HL-60 (cell line): ENCODE measurements around the gene TTC28.
"Not testable (repeated sequence)": the region's sequence is repeated elsewhere in the genome, so short reads cannot be mapped to it uniquely, and the experiment has no call there.

ENCODE experiments used
- DNase-seq, 2 experiments: peaks; one replicate each; pipeline ENCODE4 v3.0.0-alpha.2; 2010 to 2020; ENCODE audit warnings: low read depth in 1 of 2, low spot score in 1 of 2
- H3K27ac ChIP-seq: fragments of 250-450 bp; sonication (Bioruptor Pico); replicated peaks from 2 replicates; pipeline ENCODE4 v1.5.1; 2020; ENCODE audit warnings: mild to moderate bottlenecking, moderate library complexity
- H3K27me3 ChIP-seq: fragments of 250-450 bp; sonication (Bioruptor Pico); 2 replicates; pipeline ENCODE4 v1.5.1; 2021; ENCODE audit warnings: mild to moderate bottlenecking, moderate library complexity; ENCODE audit not compliant: insufficient read depth, poor library complexity, severe bottlenecking
- H3K4me3 ChIP-seq: replicated peaks from 2 replicates; pipeline ENCODE4 v1.5.1; 2011; ENCODE audit warnings: mild to moderate bottlenecking, control low read depth, low read length; ENCODE audit not compliant: insufficient read depth
- GABPA ChIP-seq: IDR thresholded peaks from 2 replicates; pipeline ENCODE4 v1.6.1; 2012; ENCODE audit warnings: low read depth
- POLR2AphosphoS5 ChIP-seq: IDR thresholded peaks from 2 replicates; pipeline ENCODE4 v1.6.1; 2012; ENCODE audit warnings: low read depth
- REST ChIP-seq: IDR thresholded peaks from 2 replicates; pipeline ENCODE4 v1.6.1; 2012; ENCODE audit warnings: low read depth; ENCODE audit not compliant: insufficient replicate concordance
- SPI1 ChIP-seq: IDR thresholded peaks from 2 replicates; pipeline ENCODE4 v1.6.1; 2012; ENCODE audit warnings: low read depth, mild to moderate bottlenecking, borderline replicate concordance
- TF ChIP-seq, protein P1 (sequence below): IDR thresholded peaks from one replicate; pipeline ENCODE4 v1.5.1; 2011; ENCODE audit warnings: low read length, control low read depth, inconsistent platforms; ENCODE audit not compliant: insufficient read depth

The TTC28 gene

GRCh38 chr22:28557184-28557583, 122.5 kb downstream of the TTC28 start:
- H3K27ac ChIP-seq: no peak overlapping the region
- DNase-seq: no peak
- no peaks in the 10 kb centered on the region for H3K27me3 ChIP-seq
- TF ChIP-seq REST (no peak), POLR2AphosphoS5 (no peak), SPI1 (no peak), GABPA (no peak)
- TF ChIP-seq, protein P1, sequence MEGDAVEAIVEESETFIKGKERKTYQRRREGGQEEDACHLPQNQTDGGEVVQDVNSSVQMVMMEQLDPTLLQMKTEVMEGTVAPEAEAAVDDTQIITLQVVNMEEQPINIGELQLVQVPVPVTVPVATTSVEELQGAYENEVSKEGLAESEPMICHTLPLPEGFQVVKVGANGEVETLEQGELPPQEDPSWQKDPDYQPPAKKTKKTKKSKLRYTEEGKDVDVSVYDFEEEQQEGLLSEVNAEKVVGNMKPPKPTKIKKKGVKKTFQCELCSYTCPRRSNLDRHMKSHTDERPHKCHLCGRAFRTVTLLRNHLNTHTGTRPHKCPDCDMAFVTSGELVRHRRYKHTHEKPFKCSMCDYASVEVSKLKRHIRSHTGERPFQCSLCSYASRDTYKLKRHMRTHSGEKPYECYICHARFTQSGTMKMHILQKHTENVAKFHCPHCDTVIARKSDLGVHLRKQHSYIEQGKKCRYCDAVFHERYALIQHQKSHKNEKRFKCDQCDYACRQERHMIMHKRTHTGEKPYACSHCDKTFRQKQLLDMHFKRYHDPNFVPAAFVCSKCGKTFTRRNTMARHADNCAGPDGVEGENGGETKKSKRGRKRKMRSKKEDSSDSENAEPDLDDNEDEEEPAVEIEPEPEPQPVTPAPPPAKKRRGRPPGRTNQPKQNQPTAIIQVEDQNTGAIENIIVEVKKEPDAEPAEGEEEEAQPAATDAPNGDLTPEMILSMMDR: no peak
- no peak overlapping the region for H3K4me3 ChIP-seq

DNA sequence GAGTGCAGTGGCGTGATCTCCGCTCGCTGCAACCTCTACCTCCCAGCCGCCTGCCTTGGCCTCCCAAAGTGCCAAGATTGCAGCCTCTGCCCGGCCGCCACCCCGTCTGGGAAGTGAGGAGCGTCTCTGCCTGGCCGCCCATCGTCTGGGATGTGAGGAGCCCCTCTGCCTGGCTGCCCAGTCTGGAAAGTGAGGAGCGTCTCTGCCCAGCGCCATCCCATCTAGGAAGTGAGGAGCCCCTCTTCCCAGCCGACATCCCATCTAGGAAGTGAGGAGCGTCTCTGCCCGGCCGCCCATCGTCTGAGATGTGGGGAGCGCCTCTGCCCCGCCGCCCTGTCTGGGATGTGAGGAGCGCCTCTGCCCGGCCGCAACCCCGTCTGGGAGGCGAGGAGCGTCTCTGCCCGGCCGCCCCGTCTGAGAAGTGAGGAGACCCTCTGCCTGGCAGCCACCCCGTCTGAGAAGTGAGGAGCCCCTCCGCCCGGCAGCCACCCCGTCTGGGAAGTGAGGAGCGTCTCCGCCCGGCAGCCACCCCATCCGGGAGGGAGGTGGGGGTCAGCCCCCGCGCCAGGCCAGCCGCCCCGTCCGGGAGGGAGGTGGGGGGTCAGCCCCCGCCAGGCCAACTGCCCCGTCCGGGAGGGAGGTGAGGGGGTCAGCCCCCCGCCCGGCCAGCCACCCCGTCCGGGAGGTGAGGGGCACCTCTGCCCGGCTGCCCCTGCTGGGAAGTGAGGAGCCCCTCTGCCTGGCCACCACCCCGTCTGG, 126.4 kb downstream of the TTC28 start:
- H3K4me3 ChIP-seq, H3K27ac ChIP-seq, DNase-seq, H3K27me3 ChIP-seq: not testable (repeated sequence)

DNA sequence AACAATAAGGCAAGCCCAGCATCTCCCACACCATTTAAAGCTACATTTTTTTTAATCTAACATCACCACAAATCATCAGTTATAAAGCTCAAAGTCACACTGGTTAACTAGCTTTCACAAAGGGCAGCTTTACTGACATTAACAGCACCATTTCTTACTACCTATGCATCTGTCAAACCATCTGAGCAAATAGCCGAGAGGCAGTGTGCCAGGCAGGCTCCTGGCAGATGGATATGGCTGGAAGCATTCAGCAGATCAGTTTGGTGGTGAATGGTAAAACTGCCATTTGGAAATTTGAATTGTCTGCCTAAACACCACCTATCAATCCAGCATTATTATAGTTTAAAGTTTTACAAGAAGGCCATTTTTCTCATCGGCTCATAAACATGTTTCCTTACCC, 131.2 kb downstream of the TTC28 start:
- no peak overlapping the region for H3K4me3 ChIP-seq
- H3K27ac ChIP-seq: no peak overlapping the region
- no peaks in the 10 kb centered on the region for H3K27me3 ChIP-seq
- DNase-seq: no peak
- TF ChIP-seq GABPA (no peak), SPI1 (no peak), REST (no peak), POLR2AphosphoS5 (no peak)
- TF ChIP-seq, protein P1: no peak

GRCh38 chr22:28547132-28547842, 132.4 kb downstream of the TTC28 start:
- no peak for DNase-seq
- Histone ChIP-seq H3K27ac (no peak overlapping the region), H3K27me3 (no peaks in the 10 kb centered on the region), H3K4me3 (no peak overlapping the region)
- TF ChIP-seq POLR2AphosphoS5 (no peak), SPI1 (no peak), REST (no peak), GABPA (no peak)
- TF ChIP-seq, protein P1: no peak
